Measurements from ENCODE around the gene USP16.

- TF ChIP-seq POLR2A (IDR thresholded peaks at IDR 0.05; ENCODE audit: low read length) (no peak), GATA1 (IDR thresholded peaks at IDR 0.05; ENCODE audit: low read depth, low read length) (no peak)
Observed at GRCh38 chr21:29055080-29055479, 30.6 kb downstream of the USP16 start.

Measured in erythroblast (primary cell).